K562 (cell line): Measurements from ENCODE around the gene SERPINE2. TPM values are rescaled to one million over a fixed set of nuclear protein-coding genes. Genes with fewer than 3 reads are reported as not detected.
"Not testable (repeated sequence)": the region's sequence is repeated elsewhere in the genome, so short reads cannot be mapped to it uniquely, and the experiment has no call there.

Source experiments
- ATAC-seq: fragments of 200-7000 bp; cut with Tn5 transposase; 3 replicates; pipeline ENCODE4 v1.9.1; 2020; ENCODE audit warnings: moderate library complexity
- BruUV-seq: library from RNA; stranded (reverse); fragments of 400-500 nt; replicated peaks from 2 replicates; lab custom pipeline; 2021; lab: Mats Ljungman, UMichigan
- CTCF ChIA-PET: fragments of 300-600 bp; formaldehyde crosslinking; extraction: SDS; loops from one replicate; lab custom pipeline; 2021; ENCODE audit warnings: low intra/inter-chr PET ratio; lab: Yijun Ruan, JAX
- POLR2A ChIA-PET: fragments of 300-600, 350-650 bp; sonication (Branson Sonifier 250); formaldehyde crosslinking; extraction: SDS; loops from one replicate; lab custom pipeline; 2021; ENCODE audit warnings: antibody characterized with exemption, inconsistent platforms; lab: Yijun Ruan, JAX
- DNase-seq, 4 experiments: peaks; one replicate each; pipeline versions ENCODE4 v3.0.0 to v3.0.0-alpha.2; 2011 to 2018; ENCODE audit warnings: low spot score in 3 of 4, mixed read lengths in 3 of 4; ENCODE audit errors: extremely low read depth in 1 of 4
- FAIRE-seq: peaks from 2 replicates; lab custom pipeline; 2011; peaks lifted over from hg19 to GRCh38; lab: Jason Lieb, UNC
- H2AFZ ChIP-seq: 2 replicates; pipeline ENCODE4 v1.6.0; 2011; ENCODE audit warnings: low read depth, low read length, control low read depth, inconsistent platforms
- H3K27ac ChIP-seq: fragments of 200-600 bp; 3 replicates; pipeline ENCODE4 v1.8.0; 2011; ENCODE audit warnings: low read depth, mild to moderate bottlenecking, control low read depth, inconsistent platforms, low read length, moderate library complexity, mixed read lengths; ENCODE audit errors: extremely low read depth
- H3K27me3 ChIP-seq, 2 experiments: fragments of 300-600 bp in 1 of 2; 2 replicates in 1 of 2; 3 replicates in 1 of 2; pipeline versions ENCODE4 v1.6.0 to v1.8.0; 2011; ENCODE audit warnings: inconsistent platforms in 2 of 2, low read length in 2 of 2, mild to moderate bottlenecking in 1 of 2, mixed read lengths in 1 of 2, moderate library complexity in 1 of 2; ENCODE audit not compliant: control insufficient read depth in 2 of 2, insufficient read depth in 2 of 2
- H3K36me3 ChIP-seq: fragments of 300-600 bp; 3 replicates; pipeline ENCODE4 v1.8.0; 2011; ENCODE audit warnings: mild to moderate bottlenecking, low read length, inconsistent platforms; ENCODE audit not compliant: control insufficient read depth, insufficient read depth
- H3K4me1 ChIP-seq, 2 experiments: fragments of 200-600 bp in 1 of 2; replicated peaks in 1 of 2; 2 replicates in 1 of 2; 3 replicates in 1 of 2; pipeline versions ENCODE4 v1.5.1 to v1.8.0; 2011; ENCODE audit warnings: inconsistent platforms in 2 of 2, low read length in 2 of 2, mild to moderate bottlenecking in 1 of 2, mixed read lengths in 1 of 2, moderate library complexity in 1 of 2; ENCODE audit not compliant: control insufficient read depth in 2 of 2, insufficient read depth in 2 of 2
- H3K4me2 ChIP-seq: 2 replicates; pipeline ENCODE4 v1.6.1; 2011; ENCODE audit warnings: low read length, control low read depth, inconsistent platforms, mixed read lengths; ENCODE audit not compliant: insufficient read depth
- H3K4me3 ChIP-seq: fragments of 200-600 bp; sonication (generic), shearing (Covaris generic); 2 replicates; pipeline ENCODE4 v1.5.1; 2016; ENCODE audit warnings: control low read depth, inconsistent platforms
- H3K79me2 ChIP-seq: fragments of 200-600 bp; 3 replicates; pipeline ENCODE4 v1.8.0; 2011; ENCODE audit warnings: low read length, inconsistent platforms; ENCODE audit not compliant: control insufficient read depth, insufficient read depth
- H3K9ac ChIP-seq, 2 experiments: 2 replicates each; pipeline versions ENCODE4 v1.6.0 to v1.6.1; 2011; ENCODE audit warnings: low read depth in 2 of 2, low read length in 2 of 2, control low read depth in 1 of 2, inconsistent platforms in 1 of 2, mild to moderate bottlenecking in 1 of 2, mixed read lengths in 1 of 2; ENCODE audit not compliant: insufficient read depth in 1 of 2
- H3K9me1 ChIP-seq: one replicate; pipeline ENCODE4 v1.6.0; 2011; ENCODE audit warnings: inconsistent platforms, mild to moderate bottlenecking, low read length, moderate library complexity; ENCODE audit not compliant: control insufficient read depth, insufficient read depth
- H3K9me3 ChIP-seq: replicated peaks from 2 replicates; pipeline ENCODE4 v1.5.1; 2011; ENCODE audit warnings: low read depth, low read length, inconsistent platforms; ENCODE audit not compliant: control insufficient read depth, insufficient read depth
- H4K20me1 ChIP-seq: replicated peaks from 2 replicates; pipeline ENCODE4 v1.6.1; 2011; ENCODE audit warnings: low read length, inconsistent platforms, mixed read lengths; ENCODE audit not compliant: control insufficient read depth, insufficient read depth
- ZFP36 ChIP-seq: fragments of 150-350 bp; IDR thresholded peaks from 2 replicates; pipeline ENCODE4 v1.6.1; 2018; ENCODE audit warnings: low read length, low read depth; ENCODE audit not compliant: partially characterized antibody
- ZNF146 ChIP-seq: IDR thresholded peaks from one replicate; pipeline ENCODE4 v1.6.1; 2018; ENCODE audit warnings: missing compliant biosample characterization; ENCODE audit not compliant: unreplicated experiment
- WGBS: fragments of 100-300 bp; shearing (Covaris generic); methylation state at CpG from one replicate; pipeline ENCODE4 v1.1.6; 2016; ENCODE audit warnings: low coverage, mixed read lengths; ENCODE audit not compliant: insufficient coverage; ENCODE audit errors: missing lambda C conversion rate; 5-methylcytosine and 5-hydroxymethylcytosine counted together
- in situ Hi-C: fragments of 300-500 bp; cut with MboI; formaldehyde crosslinking; loops from 4 replicates; pipeline ENCODE4 v1.15.0; 2018; ENCODE audit warnings: inconsistent platforms, mixed read lengths
- intact Hi-C: fragments of 100-400 bp; cut with micrococcal nuclease; formaldehyde crosslinking; loops from 2 replicates; pipeline ENCODE4 v1.14.2; 2022
- polyA plus RNA-seq, 8 experiments: library from polyadenylated mRNA; depleted of rRNA in 4 of 8; stranded (reverse) in 5 of 8; unstranded in 3 of 8; fragments of >200 nt; fragmentation: Nextera tagmentation in 2 of 8; fragmentation: Illumina TruSeq in 1 of 8; extraction: Ambion mirVana in 2 of 8; extraction: Trizol in 1 of 8; gene quantifications; 2 replicates each; pipeline versions ENCODE4 v1.2.1 to v1.2.3, GENCODE V29; 2011 to 2014; ENCODE audit warnings: inconsistent platforms in 1 of 8, missing spikeins in 1 of 8
- total RNA-seq, 7 experiments: library from RNA; depleted of rRNA in 6 of 7; stranded (reverse); fragments of >200 nt in 6 of 7; fragmentation: Illumina TruSeq in 2 of 7; extraction: Trizol in 2 of 7; gene quantifications; 2 replicates each; pipeline versions ENCODE4 v1.2.1 to v1.2.3, GENCODE V29; 2011 to 2021; ENCODE audit warnings: low replicate concordance in 1 of 7
- TF ChIP-seq, protein P1 (sequence below), 2 experiments: IDR thresholded peaks in 1 of 2; conservative IDR thresholded peaks in 1 of 2; 2 replicates each; pipeline ENCODE4 v1.6.1; 2016; ENCODE audit warnings: low read depth in 2 of 2, mild to moderate bottlenecking in 1 of 2, missing compliant biosample characterization in 1 of 2, missing genetic modification characterization in 1 of 2, moderate library complexity in 1 of 2

SERPINE2 gene
- total and polyA plus RNA-seq, 9 of the 15 experiments (the other 6 are each of a cell fraction or from before 2014, with no cell fraction given), result 0.03 to 0.16 (median 0.13) TPM; not detected in 6

DNA sequence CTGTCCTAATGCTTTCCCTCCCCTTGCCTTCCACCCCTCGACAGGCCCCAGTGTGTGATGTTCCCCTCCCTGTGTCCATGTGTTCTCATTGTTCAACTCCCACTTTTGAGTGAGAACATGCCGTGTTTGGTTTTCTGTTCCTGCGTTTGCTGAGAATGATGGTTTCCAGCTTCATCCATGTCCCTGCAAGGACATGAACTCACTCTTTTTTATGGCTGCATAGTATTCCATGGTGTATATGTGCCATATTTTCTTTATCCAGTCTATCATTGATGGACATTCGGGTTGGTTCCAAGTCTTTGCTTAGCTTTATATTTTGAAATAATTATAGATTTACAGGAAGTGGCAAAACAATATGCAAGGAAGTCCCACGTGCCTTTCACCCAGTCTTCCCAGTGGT lies 38.4 kb downstream of the SERPINE2 start:
- WGBS, result 13% methylated on average over 3 of the region's 5 CpGs
- POLR2A ChIA-PET, H4K20me1 ChIP-seq, intact Hi-C loops, H3K9me3 ChIP-seq, DNase-seq, H3K79me2 ChIP-seq, H3K9me1 ChIP-seq, H3K4me3 ChIP-seq, H3K9ac ChIP-seq, in situ Hi-C loops, FAIRE-seq, ATAC-seq, H3K27ac ChIP-seq, CTCF ChIA-PET, H3K36me3 ChIP-seq, H3K4me1 ChIP-seq, H3K4me2 ChIP-seq, H2AFZ ChIP-seq, BruUV-seq: not testable (repeated sequence)
- TF ChIP-seq ZNF146 (CRISPR knock-in tag), result peak; percentile 67
- peaks cover 9 to 41% of the 10 kb centered on the region in 2 experiments for H3K27me3 ChIP-seq

DNA sequence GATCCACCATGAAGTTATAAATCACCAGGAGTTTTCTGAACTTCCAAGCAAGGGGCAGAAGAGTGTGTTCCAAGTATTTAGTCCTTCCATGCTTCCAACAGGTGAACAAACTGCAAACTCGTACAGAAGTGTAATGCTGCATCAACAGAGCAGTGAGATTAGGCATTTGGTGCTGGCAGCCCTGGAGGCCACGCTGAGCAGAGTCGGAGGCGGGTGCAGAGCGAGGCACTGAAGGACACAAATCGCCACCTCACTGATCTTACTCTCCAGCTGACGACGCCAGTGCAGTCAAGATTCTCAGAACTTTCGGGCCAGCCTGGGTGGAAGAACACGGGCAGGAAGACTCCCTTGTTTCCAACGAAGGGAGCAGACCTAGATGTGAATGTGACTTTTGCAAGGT lies 39.2 kb downstream of the SERPINE2 start:
- POLR2A ChIA-PET, result no interaction called here
- H3K4me1 ChIP-seq, result peaks cover 0 to 11% of the 10 kb centered on the region in 2 experiments; a peak in 2 of 5 replicates
- no TSS peak for BruUV-seq
- no peaks in the 10 kb centered on the region for H3K9me1 ChIP-seq
- H3K9ac ChIP-seq, result no peak overlapping the region
- no peak overlapping the region for H3K4me3 ChIP-seq
- H3K9me3 ChIP-seq, result no peaks in the 10 kb centered on the region
- H2AFZ ChIP-seq, result no peak overlapping the region
- peaks cover 9 to 41% of the 10 kb centered on the region in 2 experiments for H3K27me3 ChIP-seq
- FAIRE-seq (no peak), ATAC-seq (peak; percentile 48), DNase-seq (no peak)
- intact Hi-C loops, result loop anchor here (10.0 kb wide), 1 partner anchor 145 kb away; no protein-coding TSS in a partner anchor
- H3K79me2 ChIP-seq, result no peaks in the 10 kb centered on the region
- H3K27ac ChIP-seq, result no peak overlapping the region
- H4K20me1 ChIP-seq, result no peaks in the 10 kb centered on the region
- no peak overlapping the region for H3K4me2 ChIP-seq
- no peaks in the 10 kb centered on the region for H3K36me3 ChIP-seq
- WGBS, result 7% methylated on average over 9 of the region's 11 CpGs
- CTCF ChIA-PET, result no interaction called here
- in situ Hi-C loops, result loop anchor here (10.0 kb wide), 1 partner anchor 285 kb away; no protein-coding TSS in a partner anchor
- TF ChIP-seq, protein P1, sequence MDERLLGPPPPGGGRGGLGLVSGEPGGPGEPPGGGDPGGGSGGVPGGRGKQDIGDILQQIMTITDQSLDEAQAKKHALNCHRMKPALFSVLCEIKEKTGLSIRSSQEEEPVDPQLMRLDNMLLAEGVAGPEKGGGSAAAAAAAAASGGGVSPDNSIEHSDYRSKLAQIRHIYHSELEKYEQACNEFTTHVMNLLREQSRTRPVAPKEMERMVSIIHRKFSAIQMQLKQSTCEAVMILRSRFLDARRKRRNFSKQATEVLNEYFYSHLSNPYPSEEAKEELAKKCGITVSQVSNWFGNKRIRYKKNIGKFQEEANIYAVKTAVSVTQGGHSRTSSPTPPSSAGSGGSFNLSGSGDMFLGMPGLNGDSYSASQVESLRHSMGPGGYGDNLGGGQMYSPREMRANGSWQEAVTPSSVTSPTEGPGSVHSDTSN (CRISPR knock-in tag; IDR thresholded peaks at IDR 0.05; ENCODE audit: low read depth), result no peak
- TF ChIP-seq, protein P1 (tag; conservative IDR thresholded peaks at IDR 0.05; ENCODE audit: low read depth), result peak; percentile 34; the same call in 1 of the 2 replicates
- TF ChIP-seq ZFP36, result peak; percentile 3
